Sigmoid colon (tissue), 7 donors: ENCODE measurements around the gene AKR1A1. TPM values are rescaled to one million over a fixed set of nuclear protein-coding genes. Genes with fewer than 3 reads are reported as not detected.
"Not testable (repeated sequence)": the region's sequence is repeated elsewhere in the genome, so short reads cannot be mapped to it uniquely, and the experiment has no call there.

ENCODE experiments used
- DNase-seq: peaks from one replicate; pipeline ENCODE4 v3.0.0-alpha.2; 2019
- H3K27ac ChIP-seq, 4 donors: fragments of 200-600 bp; sonication (generic); one replicate each; pipeline ENCODE4 v1.5.1; 2016 to 2019; ENCODE audit warnings: mild to moderate bottlenecking in 1 of 4
- H3K27me3 ChIP-seq, 3 donors: fragments of 200-600 bp; sonication (generic); one replicate each; pipeline ENCODE4 v1.5.1; 2019; ENCODE audit warnings: mild to moderate bottlenecking in 1 of 3
- H3K36me3 ChIP-seq, 4 donors: fragments of 200-600 bp; sonication (generic); one replicate each; pipeline ENCODE4 v1.5.1; 2016 to 2019
- H3K4me1 ChIP-seq, 4 donors: fragments of 200-600 bp; sonication (generic); one replicate each; pipeline ENCODE4 v1.5.1; 2017 to 2019
- H3K4me3 ChIP-seq, 4 donors: fragments of 200-600 bp; sonication (generic); one replicate each; pipeline ENCODE4 v1.5.1; 2017 to 2019; ENCODE audit warnings: mild to moderate bottlenecking in 2 of 4, moderate library complexity in 1 of 4
- H3K9me3 ChIP-seq, 4 donors: fragments of 200-600 bp in 3 of 4; sonication (generic) in 3 of 4; one replicate each; pipeline versions ENCODE4 v1.5.1 to v1.6.1; 2013 to 2019
- CTCF ChIP-seq, 4 experiments: fragments of 450-650 bp in 3 of 4; fragments of 200-600 bp in 1 of 4; IDR thresholded peaks; one replicate each; pipeline ENCODE4 v1.5.1; 2016 to 2019; ENCODE audit warnings: antibody characterized with exemption in 4 of 4, mild to moderate bottlenecking in 3 of 4, moderate library complexity in 2 of 4
- EP300 ChIP-seq, 4 donors: sonication (generic); formaldehyde crosslinking; IDR thresholded peaks; one replicate each; pipeline ENCODE4 v1.6.1; 2017; ENCODE audit warnings: antibody characterized with exemption in 4 of 4
- POLR2A ChIP-seq, 2 donors: fragments of 450-650 bp; IDR thresholded peaks; one replicate each; pipeline ENCODE4 v1.6.1; 2016; ENCODE audit warnings: antibody characterized with exemption in 2 of 2, mild to moderate bottlenecking in 2 of 2, moderate library complexity in 2 of 2
- POLR2AphosphoS5 ChIP-seq, 4 donors: sonication (generic); formaldehyde crosslinking; IDR thresholded peaks; one replicate each; pipeline ENCODE4 v1.6.1; 2017; ENCODE audit warnings: antibody characterized with exemption in 4 of 4
- WGBS, 2 donors: extraction: QIAGEN DNeasy Blood & Tissue Kit; methylation state at CpG; one replicate each; pipeline ENCODE4 v1.1.7; 2013; 5-methylcytosine and 5-hydroxymethylcytosine counted together
- intact Hi-C: fragments of 100-400 bp; cut with DNase I; formaldehyde crosslinking; loops from one replicate; pipeline ENCODE4 v1.15.1; 2023
- polyA plus RNA-seq, 3 donors: library from polyadenylated mRNA; stranded (reverse); fragments of 200-250 nt; gene quantifications; one replicate each; pipeline ENCODE4 v1.2.3, GENCODE V29; 2013
- total RNA-seq, 4 donors: library from RNA; depleted of rRNA; stranded (reverse); fragments of >200 nt; gene quantifications; one replicate each; pipeline ENCODE4 v1.1.0, GENCODE V29; 2016
- donor health status: healthy with polysubstance abuse.
- donor health status: Bipolar disorder and iron deficiency.
- donor health status: healthy.

AKR1A1 gene
- total and polyA plus RNA-seq, 7 donors = 39.6 to 234 (median 64.2) TPM

GRCh38 chr1:45586769-45587168 is 36.1 kb downstream of the AKR1A1 start:
- no peaks in the 10 kb centered on the region for H3K27me3 ChIP-seq
- no peak for DNase-seq
- TF ChIP-seq EP300 (IDR thresholded peaks at IDR 0.05) = no peak
- TF ChIP-seq CTCF (IDR thresholded peaks at IDR 0.05) = no peak
- no peak for TF ChIP-seq POLR2AphosphoS5 (IDR thresholded peaks at IDR 0.05)
- TF ChIP-seq POLR2A (IDR thresholded peaks at IDR 0.05) = no peak
- intact Hi-C loops = loop anchor here (10.0 kb wide), 1 partner anchor 572 kb away; the partner anchor contains the start of genes HECTD3 and UROD
- WGBS, 2 donors = 63 to 69% methylated on average over 4 of the region's 4 CpGs
- H3K4me1 ChIP-seq = peaks cover 0 to 35% (median 26%) of the 10 kb centered on the region in 4 donors
- H3K9me3 ChIP-seq = no peaks in the 10 kb centered on the region
- peak overlapping the region in 1 of 4 donors; percentile 36 for H3K27ac ChIP-seq
- H3K36me3 ChIP-seq = peaks cover 0 to 6% (median 0%) of the 10 kb centered on the region in 4 donors
- no peak overlapping the region for H3K4me3 ChIP-seq

GRCh38 chr1:45589861-45590260 is 39.2 kb downstream of the AKR1A1 start:
- TF ChIP-seq CTCF (IDR thresholded peaks at IDR 0.05) = no peak
- no peak for TF ChIP-seq POLR2AphosphoS5 (IDR thresholded peaks at IDR 0.05)
- TF ChIP-seq EP300 (IDR thresholded peaks at IDR 0.05) = no peak
- no peak for TF ChIP-seq POLR2A (IDR thresholded peaks at IDR 0.05)
- no peaks in the 10 kb centered on the region for H3K27me3 ChIP-seq
- peaks cover 0 to 29% (median 22%) of the 10 kb centered on the region in 4 donors for H3K4me1 ChIP-seq
- H3K36me3 ChIP-seq = peaks cover 0 to 31% (median 9%) of the 10 kb centered on the region in 4 donors
- intact Hi-C loops = loop anchor here (10.0 kb wide), 1 partner anchor 575 kb away; the partner anchor contains the start of genes HECTD3 and UROD
- no peaks in the 10 kb centered on the region for H3K9me3 ChIP-seq
- 32 to 49% methylated on average over 1 of the region's 1 CpG for WGBS, 2 donors
- no peak overlapping the region for H3K27ac ChIP-seq
- no peak for DNase-seq
- no peak overlapping the region for H3K4me3 ChIP-seq

- Histone ChIP-seq H3K27ac (no peak overlapping the region), H3K27me3 (no peaks in the 10 kb centered on the region), H3K9me3 (no peaks in the 10 kb centered on the region), H3K4me1 (peaks cover 0 to 5% (median 2%) of the 10 kb centered on the region in 4 donors), H3K36me3 (peaks cover 0 to 41% (median 9%) of the 10 kb centered on the region in 4 donors), H3K4me3 (no peak overlapping the region)
- 89% methylated on average over 4 of the region's 4 CpGs for WGBS, 2 donors
- intact Hi-C loops = no loop called here
- no peak for DNase-seq
- TF ChIP-seq EP300 (IDR thresholded peaks at IDR 0.05) = no peak
- no peak for TF ChIP-seq POLR2AphosphoS5 (IDR thresholded peaks at IDR 0.05)
- no peak for TF ChIP-seq POLR2A (IDR thresholded peaks at IDR 0.05)
- no peak for TF ChIP-seq CTCF (IDR thresholded peaks at IDR 0.05)
Observed at GRCh38 chr1:45594412-45594811, 43.8 kb downstream of the AKR1A1 start.

- intact Hi-C loops, H3K9me3 ChIP-seq, H3K4me3 ChIP-seq, H3K27ac ChIP-seq, DNase-seq, H3K4me1 ChIP-seq, H3K27me3 ChIP-seq: not testable (repeated sequence)
- WGBS, 2 donors = 97% methylated on average over 8 of the region's 8 CpGs
- H3K36me3 ChIP-seq = peaks cover 0 to 35% (median 9%) of the 10 kb centered on the region in 4 donors
Observed at GRCh38 chr1:45596765-45597164, 46.1 kb downstream of the AKR1A1 start.

GRCh38 chr1:45604239-45604638 is 53.6 kb downstream of the AKR1A1 start:
- intact Hi-C loops = loop anchor here (10.0 kb wide), 1 partner anchor 61 kb away; no protein-coding TSS in a partner anchor
- Histone ChIP-seq H3K27ac (no peak overlapping the region), H3K4me3 (no peak overlapping the region), H3K4me1 (no peaks in the 10 kb centered on the region), H3K9me3 (no peaks in the 10 kb centered on the region), H3K27me3 (no peaks in the 10 kb centered on the region), H3K36me3 (peaks cover 0 to 26% (median 0%) of the 10 kb centered on the region in 4 donors)
- 98 to 99% methylated on average over 2 of the region's 2 CpGs for WGBS, 2 donors
- DNase-seq = no peak
- TF ChIP-seq EP300 (IDR thresholded peaks at IDR 0.05) (no peak), CTCF (IDR thresholded peaks at IDR 0.05) (no peak), POLR2AphosphoS5 (IDR thresholded peaks at IDR 0.05) (no peak), POLR2A (IDR thresholded peaks at IDR 0.05) (no peak)
